D721Med (cell line): ENCODE measurements around the gene ATG16L1.
"Not testable (repeated sequence)": the region's sequence is repeated elsewhere in the genome, so short reads cannot be mapped to it uniquely, and the experiment has no call there.

Experiments
- DNase-seq: peaks from one replicate; pipeline ENCODE4 v3.0.0; 2011; ENCODE audit warnings: low spot score; ENCODE audit not compliant: insufficient read length
- FAIRE-seq: peaks from 2 replicates; lab custom pipeline; 2011; peaks lifted over from hg19 to GRCh38; lab: Jason Lieb, UNC
- TF ChIP-seq, protein P1 (sequence below): IDR thresholded peaks from 2 replicates; pipeline ENCODE4 v1.5.1; 2012; ENCODE audit warnings: mild to moderate bottlenecking, control low read depth; ENCODE audit not compliant: insufficient read depth; ENCODE audit errors: missing control alignments

ATG16L1 gene

DNA sequence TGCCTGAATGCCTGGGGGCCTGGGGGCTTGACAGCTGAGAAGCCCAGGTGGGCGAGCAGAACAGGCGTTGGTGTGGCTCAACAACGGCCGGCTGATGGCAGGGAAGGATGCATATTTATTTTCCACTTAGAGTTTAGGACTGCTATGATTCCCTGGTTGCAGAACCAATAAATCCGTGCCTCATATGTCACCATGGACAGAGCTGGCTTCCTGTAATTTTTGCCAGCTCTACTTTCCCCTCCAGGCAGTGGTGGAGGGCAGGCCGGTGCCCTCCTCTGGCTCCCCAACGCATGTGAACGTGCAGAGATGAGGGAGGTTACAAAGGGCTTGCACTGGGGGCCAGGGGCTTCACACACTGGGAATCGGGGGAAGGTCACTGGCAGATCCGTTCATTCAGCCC lies 74.3 kb downstream of the ATG16L1 start:
- FAIRE-seq (no peak), DNase-seq (no peak)
- TF ChIP-seq, protein P1, sequence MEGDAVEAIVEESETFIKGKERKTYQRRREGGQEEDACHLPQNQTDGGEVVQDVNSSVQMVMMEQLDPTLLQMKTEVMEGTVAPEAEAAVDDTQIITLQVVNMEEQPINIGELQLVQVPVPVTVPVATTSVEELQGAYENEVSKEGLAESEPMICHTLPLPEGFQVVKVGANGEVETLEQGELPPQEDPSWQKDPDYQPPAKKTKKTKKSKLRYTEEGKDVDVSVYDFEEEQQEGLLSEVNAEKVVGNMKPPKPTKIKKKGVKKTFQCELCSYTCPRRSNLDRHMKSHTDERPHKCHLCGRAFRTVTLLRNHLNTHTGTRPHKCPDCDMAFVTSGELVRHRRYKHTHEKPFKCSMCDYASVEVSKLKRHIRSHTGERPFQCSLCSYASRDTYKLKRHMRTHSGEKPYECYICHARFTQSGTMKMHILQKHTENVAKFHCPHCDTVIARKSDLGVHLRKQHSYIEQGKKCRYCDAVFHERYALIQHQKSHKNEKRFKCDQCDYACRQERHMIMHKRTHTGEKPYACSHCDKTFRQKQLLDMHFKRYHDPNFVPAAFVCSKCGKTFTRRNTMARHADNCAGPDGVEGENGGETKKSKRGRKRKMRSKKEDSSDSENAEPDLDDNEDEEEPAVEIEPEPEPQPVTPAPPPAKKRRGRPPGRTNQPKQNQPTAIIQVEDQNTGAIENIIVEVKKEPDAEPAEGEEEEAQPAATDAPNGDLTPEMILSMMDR, result no peak

DNA sequence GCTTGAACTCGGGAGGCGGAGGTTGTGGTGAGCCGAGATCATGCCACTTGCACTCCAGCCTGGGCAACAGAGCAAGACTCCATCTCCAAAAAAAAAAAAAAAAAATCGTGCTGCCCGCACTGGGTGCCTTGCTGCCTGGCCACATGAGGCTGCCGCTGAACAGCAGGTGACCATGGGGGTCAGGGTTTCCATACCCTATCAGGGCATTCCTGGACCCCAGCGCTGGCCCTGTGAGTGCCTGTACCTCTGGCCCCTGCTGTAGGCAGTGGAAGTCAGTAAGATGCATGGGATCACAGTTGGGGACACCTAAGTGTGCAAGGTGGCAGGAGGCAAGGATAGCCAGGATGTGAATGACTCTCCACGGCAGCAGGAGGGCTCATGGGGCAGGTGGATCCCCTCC lies 75.0 kb downstream of the ATG16L1 start:
- DNase-seq (no peak), FAIRE-seq (no peak)
- TF ChIP-seq, protein P1, result no peak

DNA sequence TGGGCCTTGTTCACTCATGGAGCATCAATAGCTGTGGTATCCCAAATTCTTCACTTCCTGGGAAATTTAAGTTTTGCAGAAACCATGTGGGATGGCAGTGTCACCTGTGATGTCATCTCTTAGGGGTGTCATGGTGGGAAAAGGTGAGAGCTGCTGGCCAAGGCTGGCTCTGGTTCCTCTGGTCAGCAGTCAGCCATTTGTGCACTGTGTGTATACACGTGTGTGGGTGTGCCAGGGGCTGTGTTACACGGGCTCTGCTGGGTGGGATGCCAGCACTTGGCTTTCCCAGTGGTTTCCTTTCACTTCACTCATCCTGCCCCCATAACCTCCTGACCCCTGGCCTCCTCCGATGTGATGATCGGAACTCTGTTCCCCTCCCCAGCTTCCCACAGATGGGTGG lies 77.4 kb downstream of the ATG16L1 start:
- FAIRE-seq (no peak), DNase-seq (no peak)
- TF ChIP-seq, protein P1, result no peak

DNA sequence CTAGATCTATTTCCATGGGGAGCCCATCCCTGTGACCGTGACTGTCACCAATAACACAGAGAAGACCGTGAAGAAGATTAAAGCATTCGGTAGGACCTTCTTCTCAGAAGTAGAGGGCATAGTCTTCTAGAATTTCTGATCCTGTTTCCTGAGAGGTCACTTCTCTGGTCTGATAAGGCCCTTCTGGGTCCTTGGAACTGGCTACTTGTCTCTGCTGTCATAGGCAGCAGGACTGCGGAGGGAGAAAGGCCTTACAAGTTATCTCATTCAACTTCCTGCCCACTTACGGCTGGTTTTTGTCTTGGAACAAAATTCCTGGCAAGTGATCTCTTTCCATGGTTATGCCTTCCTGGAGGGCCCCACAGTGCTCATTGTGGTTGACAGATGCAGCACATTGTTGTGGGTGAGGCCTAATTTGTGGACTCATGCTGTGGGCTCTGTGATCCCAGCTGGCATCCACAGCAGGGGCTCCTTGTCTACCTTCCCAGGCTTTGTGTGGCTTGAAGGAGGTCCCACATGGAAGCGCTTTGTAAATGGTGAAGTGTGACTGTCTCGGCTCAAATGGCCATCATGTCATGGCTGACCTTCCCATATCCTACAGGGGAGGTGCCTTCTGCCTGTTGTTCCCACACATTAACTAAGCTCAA lies 78.1 kb downstream of the ATG16L1 start:
- DNase-seq (no peak), FAIRE-seq (no peak)
- TF ChIP-seq, protein P1, result no peak

DNA sequence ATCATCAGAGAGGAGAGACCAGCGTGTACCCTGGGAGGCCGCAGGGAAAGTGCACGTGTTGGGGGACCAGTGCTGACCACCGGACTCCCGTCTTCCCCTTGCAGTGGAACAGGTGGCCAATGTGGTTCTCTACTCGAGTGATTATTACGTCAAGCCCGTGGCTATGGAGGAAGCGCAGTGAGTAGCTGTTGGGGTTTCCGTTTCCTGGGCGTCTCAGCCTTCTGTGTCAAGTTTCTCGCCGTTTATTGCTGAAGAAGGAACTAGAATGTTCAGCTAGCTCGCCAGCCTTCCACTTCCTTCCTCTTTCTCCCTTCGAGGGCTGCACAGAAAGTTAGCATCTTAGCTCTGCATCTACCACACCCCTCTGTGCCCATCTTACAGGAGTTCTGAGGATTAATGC lies 80.1 kb downstream of the ATG16L1 start:
- TF ChIP-seq, protein P1, result no peak
- FAIRE-seq, result no peak
- no peak for DNase-seq

DNA sequence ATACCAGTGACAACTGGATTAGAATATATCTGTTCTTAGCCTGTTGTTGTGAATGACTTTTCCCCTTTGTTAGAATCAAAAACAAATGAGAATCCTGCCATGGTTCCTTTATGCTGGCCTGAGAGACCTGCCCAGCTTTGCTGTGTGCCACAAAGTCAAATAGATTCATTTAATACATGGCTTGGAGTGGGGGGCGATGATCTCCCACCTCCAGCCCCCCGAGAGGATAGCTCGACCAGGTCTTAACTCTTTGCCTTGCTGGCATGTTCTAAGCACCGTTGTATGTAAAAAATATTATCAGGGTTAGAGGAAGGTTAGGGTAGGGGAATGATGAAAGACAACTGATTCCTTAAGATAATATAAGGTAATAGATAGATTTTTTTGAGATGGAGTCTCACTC lies 80.7 kb downstream of the ATG16L1 start:
- FAIRE-seq (no peak), DNase-seq (no peak)
- TF ChIP-seq, protein P1, result no peak

DNA sequence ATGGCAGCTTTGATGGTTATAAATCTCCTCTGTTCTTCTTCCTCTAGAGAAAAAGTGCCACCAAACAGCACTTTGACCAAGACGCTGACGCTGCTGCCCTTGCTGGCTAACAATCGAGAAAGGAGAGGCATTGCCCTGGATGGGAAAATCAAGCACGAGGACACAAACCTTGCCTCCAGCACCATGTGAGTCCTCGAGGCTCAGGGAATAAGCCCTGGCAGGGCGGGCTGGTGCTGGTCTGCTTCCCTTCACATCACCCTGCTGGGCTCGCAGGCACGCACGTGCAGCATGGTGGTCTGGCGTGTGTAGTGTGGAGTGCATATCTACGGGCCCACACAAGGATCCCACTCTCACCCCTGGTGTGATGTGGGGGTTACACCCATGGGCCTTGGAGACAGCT lies 83.4 kb downstream of the ATG16L1 start:
- no peak for FAIRE-seq
- TF ChIP-seq, protein P1, result no peak

DNA sequence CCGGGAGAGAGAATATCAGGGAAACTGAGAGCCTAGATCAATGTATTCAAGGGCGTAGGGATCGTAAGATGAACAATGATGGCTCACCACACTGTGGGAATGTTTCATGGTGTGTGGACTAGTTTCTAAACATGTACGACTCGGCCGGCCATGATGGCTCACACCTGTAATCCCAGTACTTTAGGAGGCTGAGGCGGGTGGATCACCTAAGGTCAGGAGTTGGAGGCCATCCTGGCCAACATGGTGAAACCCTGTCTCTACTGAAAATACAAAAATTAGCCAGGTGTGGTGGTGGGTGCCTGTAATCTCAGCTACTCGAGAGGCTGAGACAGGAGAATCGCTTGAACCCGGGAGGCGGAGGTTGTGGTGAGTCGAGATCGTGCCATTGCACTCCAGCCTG lies 84.6 kb downstream of the ATG16L1 start:
- FAIRE-seq, DNase-seq: not testable (repeated sequence)

More for the DNA sequence above, 83.4 kb downstream of the ATG16L1 start:
- no peak for DNase-seq
